RWPE2 (cell line): ENCODE data around the gene FLYWCH2.

Source experiments
- ATAC-seq: fragments of 200-7000 bp; cut with Tn5 transposase; 3 replicates; pipeline ENCODE4 v1.9.1; 2021; ENCODE audit warnings: low read depth
- DNase-seq: peaks from one replicate; pipeline ENCODE4 v3.0.0-alpha.2; 2020; ENCODE audit warnings: low spot score
- H3K27ac ChIP-seq: fragments of 450-650 bp; 2 replicates; pipeline ENCODE4 v1.5.1; 2017; ENCODE audit warnings: mild to moderate bottlenecking; ENCODE audit not compliant: poor library complexity, severe bottlenecking
- H3K27me3 ChIP-seq: fragments of 250-450 bp; sonication (Bioruptor Pico); 2 replicates; pipeline ENCODE4 v1.5.1; 2021; ENCODE audit warnings: mild to moderate bottlenecking, moderate library complexity; ENCODE audit not compliant: insufficient read depth, poor library complexity, severe bottlenecking
- H3K36me3 ChIP-seq: fragments of 250-450 bp; sonication (Bioruptor Pico); 2 replicates; pipeline ENCODE4 v1.5.1; 2020; ENCODE audit warnings: low read depth, mild to moderate bottlenecking, moderate library complexity
- H3K4me1 ChIP-seq: fragments of 250-450 bp; sonication (Bioruptor Pico); 2 replicates; pipeline ENCODE4 v1.5.1; 2021; ENCODE audit warnings: mild to moderate bottlenecking, moderate library complexity; ENCODE audit not compliant: insufficient read depth, poor library complexity, severe bottlenecking
- H3K4me3 ChIP-seq: fragments of 250-450 bp; sonication (Bioruptor Pico); 2 replicates; pipeline ENCODE4 v1.5.1; 2021; ENCODE audit warnings: mild to moderate bottlenecking, moderate library complexity; ENCODE audit not compliant: severe bottlenecking
- H3K9me3 ChIP-seq: fragments of 250-450 bp; sonication (Bioruptor Pico); 2 replicates; pipeline ENCODE4 v1.5.1; 2021; ENCODE audit warnings: mild to moderate bottlenecking, moderate library complexity; ENCODE audit not compliant: severe bottlenecking
- TF ChIP-seq, protein P1 (sequence below): fragments of 450-650 bp; IDR thresholded peaks from one replicate; pipeline ENCODE4 v1.5.1; 2017; ENCODE audit warnings: mild to moderate bottlenecking, moderate library complexity; ENCODE audit not compliant: poor library complexity, severe bottlenecking

FLYWCH2 gene

DNA sequence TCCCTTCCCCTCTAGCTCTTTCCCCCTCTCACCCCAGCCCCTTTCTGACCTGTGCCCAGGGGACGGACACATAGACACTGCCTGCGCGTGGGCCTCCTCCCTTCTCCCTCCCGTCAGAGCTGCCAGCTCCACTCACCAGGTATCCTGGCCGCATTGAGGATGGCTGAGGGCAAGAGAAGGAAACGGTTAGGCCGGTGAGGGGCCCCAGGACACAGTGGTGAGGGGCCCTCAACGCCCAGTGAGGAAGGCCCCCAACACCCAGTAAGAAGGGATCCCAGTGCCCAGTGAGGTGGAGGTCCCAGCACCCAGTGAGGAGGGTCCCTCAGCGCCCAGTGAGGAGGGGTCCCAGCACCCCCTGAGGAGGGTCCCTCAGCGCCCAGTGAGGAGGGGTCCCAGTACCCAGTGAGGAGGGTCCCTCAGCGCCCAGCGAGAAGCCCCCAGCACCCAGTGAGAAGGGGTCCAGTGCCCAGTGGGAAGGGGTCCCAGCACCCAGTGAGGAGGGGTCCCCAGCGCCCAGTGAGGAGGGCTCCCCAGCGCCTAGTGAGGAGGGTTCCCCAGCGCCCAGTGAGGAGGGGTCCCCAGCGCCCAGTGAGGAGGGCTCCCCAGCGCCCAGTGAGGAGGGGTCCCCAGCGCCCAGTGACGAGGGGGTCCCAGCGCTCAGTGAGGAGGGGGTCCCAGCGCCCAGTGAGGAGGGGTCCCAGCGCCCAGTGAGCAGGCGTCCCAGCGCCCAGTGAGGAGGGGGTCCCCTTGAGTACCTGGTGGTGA lies 26.1 kb upstream of the FLYWCH2 start:
- DNase-seq (no peak), ATAC-seq (no peak)
- H3K4me3 ChIP-seq: peak overlapping the region; percentile 28
- H3K9me3 ChIP-seq: peaks cover 5% of the 10 kb centered on the region
- H3K4me1 ChIP-seq: peaks cover 9% of the 10 kb centered on the region
- H3K27me3 ChIP-seq: no peaks in the 10 kb centered on the region
- TF ChIP-seq, protein P1, sequence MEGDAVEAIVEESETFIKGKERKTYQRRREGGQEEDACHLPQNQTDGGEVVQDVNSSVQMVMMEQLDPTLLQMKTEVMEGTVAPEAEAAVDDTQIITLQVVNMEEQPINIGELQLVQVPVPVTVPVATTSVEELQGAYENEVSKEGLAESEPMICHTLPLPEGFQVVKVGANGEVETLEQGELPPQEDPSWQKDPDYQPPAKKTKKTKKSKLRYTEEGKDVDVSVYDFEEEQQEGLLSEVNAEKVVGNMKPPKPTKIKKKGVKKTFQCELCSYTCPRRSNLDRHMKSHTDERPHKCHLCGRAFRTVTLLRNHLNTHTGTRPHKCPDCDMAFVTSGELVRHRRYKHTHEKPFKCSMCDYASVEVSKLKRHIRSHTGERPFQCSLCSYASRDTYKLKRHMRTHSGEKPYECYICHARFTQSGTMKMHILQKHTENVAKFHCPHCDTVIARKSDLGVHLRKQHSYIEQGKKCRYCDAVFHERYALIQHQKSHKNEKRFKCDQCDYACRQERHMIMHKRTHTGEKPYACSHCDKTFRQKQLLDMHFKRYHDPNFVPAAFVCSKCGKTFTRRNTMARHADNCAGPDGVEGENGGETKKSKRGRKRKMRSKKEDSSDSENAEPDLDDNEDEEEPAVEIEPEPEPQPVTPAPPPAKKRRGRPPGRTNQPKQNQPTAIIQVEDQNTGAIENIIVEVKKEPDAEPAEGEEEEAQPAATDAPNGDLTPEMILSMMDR: no peak
- H3K27ac ChIP-seq: peak overlapping the region; percentile 67
- peaks cover 6% of the 10 kb centered on the region; the same call in 1 of the 2 replicates for H3K36me3 ChIP-seq

DNA sequence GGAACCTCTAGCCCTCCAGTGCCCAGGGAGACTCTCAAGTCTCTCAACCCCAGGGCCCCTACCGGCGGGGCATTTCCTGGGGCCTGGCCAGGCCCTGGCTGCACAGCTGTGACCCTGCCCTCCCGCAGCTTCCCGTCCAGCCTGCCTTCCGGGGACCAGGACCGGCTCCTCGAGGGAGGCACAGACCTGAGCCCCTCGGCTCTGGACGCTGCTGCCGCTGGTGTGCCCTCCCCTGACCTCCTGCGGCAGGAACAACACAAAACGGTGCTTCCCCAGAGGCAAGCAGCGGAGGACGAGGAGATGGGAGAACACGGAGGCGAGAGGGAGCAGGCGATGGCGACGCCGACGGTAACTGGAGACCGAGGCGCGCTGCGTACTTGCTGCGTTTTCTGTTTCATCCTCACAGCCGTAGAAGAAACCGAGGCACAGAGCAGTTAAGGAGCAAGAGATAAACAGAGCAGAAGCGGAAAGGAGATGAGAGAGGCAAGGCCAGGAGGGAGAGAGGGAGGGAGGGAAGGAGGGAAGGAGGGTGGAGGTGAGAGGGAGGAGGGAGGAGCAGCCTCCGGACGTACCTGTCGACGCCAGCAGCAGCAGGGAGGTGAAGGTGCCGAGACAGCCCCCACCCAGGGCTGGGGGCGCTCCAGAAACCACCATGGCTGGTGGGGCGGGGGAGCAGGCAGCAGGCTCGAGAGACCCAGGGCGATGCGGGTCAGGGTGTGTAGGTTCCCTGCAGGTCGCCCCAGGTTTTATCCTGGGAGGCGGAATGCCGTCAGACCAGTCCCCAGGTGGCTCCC lies 25.4 kb upstream of the FLYWCH2 start, which contains the start of gene PRSS22:
Gene PRSS22 (minus strand): TSS at position 720 of the 794 bp plus-strand sequence. CDS start 66 bp downstream, at position 654.
- Histone ChIP-seq H3K9me3 (peaks cover 5% of the 10 kb centered on the region), H3K36me3 (peaks cover 6% of the 10 kb centered on the region; the same call in 1 of the 2 replicates), H3K27me3 (no peaks in the 10 kb centered on the region), H3K27ac (peak within 1 kb of the TSS; percentile 67), H3K4me1 (peaks cover 9% of the 10 kb centered on the region), H3K4me3 (peak within 1 kb of the TSS; percentile 28)
- ATAC-seq (peak; percentile 46), DNase-seq (peak; percentile 74)
- TF ChIP-seq, protein P1: no peak

DNA sequence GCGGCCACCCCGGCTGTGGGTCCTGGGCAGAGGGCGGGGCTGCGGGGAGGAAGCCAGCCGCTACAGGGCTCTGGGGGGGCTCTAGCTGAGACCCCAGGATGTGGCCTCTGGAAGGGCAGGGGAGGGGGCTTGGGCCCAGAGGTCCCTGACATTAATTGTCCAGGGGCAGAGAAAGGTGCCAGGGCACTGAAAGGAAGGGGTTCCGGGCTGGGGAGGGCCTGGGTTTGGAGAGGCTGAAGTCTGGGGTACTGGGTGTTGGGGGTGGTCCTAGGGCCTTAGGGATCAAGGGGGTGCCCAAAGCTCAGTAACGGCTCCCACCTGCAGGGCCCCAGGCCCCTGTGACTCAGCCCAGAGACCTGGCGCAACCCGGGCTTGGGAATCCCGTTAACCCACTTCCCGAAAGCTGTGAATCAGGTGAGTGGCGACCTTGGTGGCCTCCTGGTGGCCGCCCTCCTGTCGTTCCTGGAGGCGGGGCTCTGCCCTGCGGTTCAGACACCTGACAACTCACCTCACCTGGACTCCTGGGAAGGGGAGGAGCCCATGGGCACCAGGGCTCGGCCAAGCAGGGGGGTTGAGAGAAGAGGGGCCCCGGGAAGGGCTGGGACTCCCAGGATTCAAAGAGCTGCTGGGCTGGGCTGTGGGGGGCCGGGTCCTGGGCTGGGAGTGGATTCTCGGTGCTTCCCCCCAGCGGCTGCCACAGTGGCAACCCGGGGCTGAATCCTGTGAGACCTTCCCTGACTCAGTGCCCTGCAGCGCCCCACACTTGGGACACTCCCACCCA lies 24.6 kb upstream of the FLYWCH2 start:
- DNase-seq (peak; percentile 82), ATAC-seq (peak; percentile 59)
- Histone ChIP-seq H3K27me3 (no peaks in the 10 kb centered on the region), H3K27ac (peak overlapping the region; percentile 67), H3K9me3 (peaks cover 5% of the 10 kb centered on the region), H3K4me3 (peak overlapping the region; percentile 28), H3K4me1 (peaks cover 9% of the 10 kb centered on the region), H3K36me3 (peaks cover 6% of the 10 kb centered on the region; the same call in 1 of the 2 replicates)
- TF ChIP-seq, protein P1: peak; percentile 27

DNA sequence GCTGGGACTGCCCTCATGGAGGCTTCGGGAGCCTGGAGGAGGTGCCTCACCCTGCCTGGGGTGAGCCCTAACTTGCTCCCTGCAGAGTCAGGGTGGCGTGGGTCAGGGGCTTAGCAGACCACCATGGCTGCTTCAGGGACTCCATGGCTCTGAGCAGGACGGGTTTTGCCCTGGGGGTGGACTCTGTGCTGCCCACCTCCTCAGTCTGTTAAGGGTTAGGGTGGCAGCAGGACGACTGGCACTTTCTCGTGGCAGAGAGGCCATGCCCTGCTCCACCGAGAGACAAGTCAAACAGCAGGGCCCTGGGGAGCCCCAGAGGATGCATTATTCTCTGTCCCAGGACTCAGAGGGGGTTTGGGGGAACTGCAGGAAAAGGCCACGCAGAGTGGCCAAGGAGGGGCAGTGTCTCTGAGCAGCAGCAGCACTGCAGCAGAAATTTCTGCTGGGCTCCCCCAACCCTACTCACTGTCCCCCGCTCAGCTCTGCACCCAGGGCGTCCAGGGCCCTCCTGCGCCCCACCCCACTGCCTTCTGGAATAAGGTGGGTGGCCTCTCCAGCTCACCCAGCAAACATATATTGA lies 23.2 kb upstream of the FLYWCH2 start:
- ATAC-seq (no peak), DNase-seq (no peak)
- H3K4me3 ChIP-seq: no peak overlapping the region
- H3K27me3 ChIP-seq: no peaks in the 10 kb centered on the region
- peaks cover 3% of the 10 kb centered on the region for H3K9me3 ChIP-seq
- H3K36me3 ChIP-seq: peaks cover 1% of the 10 kb centered on the region; the same call in 1 of the 2 replicates
- H3K4me1 ChIP-seq: peaks cover 9% of the 10 kb centered on the region
- no peak overlapping the region for H3K27ac ChIP-seq
- TF ChIP-seq, protein P1: no peak
